Measurements from ENCODE around the gene PRKCB. TPM values are rescaled to one million over a fixed set of nuclear protein-coding genes. Genes with fewer than 3 reads are reported as not detected.

The PRKCB gene
- total RNA-seq, 4 donors from 2014 or later = 7.7 to 40.0 (median 12.2) TPM

GRCh38 chr16:23899869-23900268 is 64.1 kb downstream of the PRKCB start:
- Histone ChIP-seq H3K27me3 (no peaks in the 10 kb centered on the region), H3K4me1 (no peaks in the 10 kb centered on the region), H3K36me3 (no peaks in the 10 kb centered on the region), H3K9me3 (no peaks in the 10 kb centered on the region), H3K4me3 (no peak overlapping the region), H3K27ac (no peak overlapping the region)
- no peak for DNase-seq (ENCODE audit: low spot score in 2 of 2)
- TF ChIP-seq CTCF (IDR thresholded peaks at IDR 0.05) (no peak), EP300 (IDR thresholded peaks at IDR 0.05) (no peak), POLR2AphosphoS5 (IDR thresholded peaks at IDR 0.05) (no peak), POLR2A (IDR thresholded peaks at IDR 0.05) (no peak)
- WGBS = 91% methylated on average over 2 of the region's 2 CpGs

- Histone ChIP-seq H3K36me3 (no peaks in the 10 kb centered on the region), H3K4me1 (no peaks in the 10 kb centered on the region), H3K4me3 (no peak overlapping the region), H3K27me3 (no peaks in the 10 kb centered on the region), H3K9me3 (no peaks in the 10 kb centered on the region), H3K27ac (no peak overlapping the region)
- TF ChIP-seq POLR2AphosphoS5 (IDR thresholded peaks at IDR 0.05) = no peak
- no peak for TF ChIP-seq CTCF (IDR thresholded peaks at IDR 0.05)
- no peak for TF ChIP-seq POLR2A (IDR thresholded peaks at IDR 0.05)
- TF ChIP-seq EP300 (IDR thresholded peaks at IDR 0.05) = no peak
- no peak for DNase-seq (ENCODE audit: low spot score in 2 of 2)
- 79% methylated on average over 7 of the region's 7 CpGs for WGBS
Measured at GRCh38 chr16:23900480-23901177, 64.8 kb downstream of the PRKCB start.

- Histone ChIP-seq H3K27me3 (no peaks in the 10 kb centered on the region), H3K9me3 (no peaks in the 10 kb centered on the region), H3K36me3 (no peaks in the 10 kb centered on the region), H3K27ac (no peak overlapping the region), H3K4me1 (no peaks in the 10 kb centered on the region), H3K4me3 (no peak overlapping the region)
- 45% methylated on average over 13 of the region's 13 CpGs for WGBS
- DNase-seq (ENCODE audit: low spot score in 2 of 2) = no peak
- no peak for TF ChIP-seq EP300 (IDR thresholded peaks at IDR 0.05)
- TF ChIP-seq POLR2A (IDR thresholded peaks at IDR 0.05) = no peak
- TF ChIP-seq CTCF (IDR thresholded peaks at IDR 0.05) = no peak
- TF ChIP-seq POLR2AphosphoS5 (IDR thresholded peaks at IDR 0.05) = no peak
Measured at GRCh38 chr16:23901178-23902033, 65.6 kb downstream of the PRKCB start.

- 88% methylated on average over 4 of the region's 4 CpGs for WGBS
- Histone ChIP-seq H3K27ac (no peak overlapping the region), H3K36me3 (no peaks in the 10 kb centered on the region), H3K9me3 (no peaks in the 10 kb centered on the region), H3K4me3 (no peak overlapping the region), H3K27me3 (no peaks in the 10 kb centered on the region), H3K4me1 (no peaks in the 10 kb centered on the region)
- TF ChIP-seq CTCF (IDR thresholded peaks at IDR 0.05) (no peak), EP300 (IDR thresholded peaks at IDR 0.05) (no peak), POLR2AphosphoS5 (IDR thresholded peaks at IDR 0.05) (no peak)
- DNase-seq (ENCODE audit: low spot score in 2 of 2) = no peak
Measured at GRCh38 chr16:23902034-23902747, 66.4 kb downstream of the PRKCB start.
